GM12878 (cell line): ENCODE results near the gene KRTAP12-4.

Source experiments
- BRCA1 ChIP-seq: IDR thresholded peaks from 2 replicates; pipeline ENCODE4 v1.6.1; 2011; ENCODE audit warnings: low read depth, low read length, improper control_type of control experiment
- CREM ChIP-seq: IDR thresholded peaks from 2 replicates; pipeline ENCODE4 v1.6.1; 2014; ENCODE audit warnings: antibody characterized with exemption, low read depth
- CTCF ChIP-seq, 3 experiments: IDR thresholded peaks in 2 of 3; conservative IDR thresholded peaks in 1 of 3; 2 replicates each; pipeline ENCODE4 v1.5.1; 2011; ENCODE audit warnings: low read depth in 3 of 3, low read length in 3 of 3, mild to moderate bottlenecking in 3 of 3, control low read depth in 2 of 3, moderate library complexity in 2 of 3, inconsistent platforms in 1 of 3, mixed read lengths in 1 of 3; ENCODE audit not compliant: control insufficient read depth in 2 of 3, insufficient read depth in 1 of 3; ENCODE audit errors: extremely low read depth in 1 of 3
- GABPA ChIP-seq: IDR thresholded peaks from 2 replicates; pipeline ENCODE4 v1.6.1; 2014; ENCODE audit warnings: antibody characterized with exemption, low read depth, mild to moderate bottlenecking, inconsistent platforms
- PBX3 ChIP-seq: IDR thresholded peaks from 2 replicates; pipeline ENCODE4 v1.6.1; 2011; ENCODE audit warnings: mild to moderate bottlenecking, low read depth, low read length, moderate library complexity; ENCODE audit not compliant: insufficient replicate concordance

- no peak for TF ChIP-seq BRCA1
- no peak for TF ChIP-seq CTCF (IDR thresholded peaks at IDR 0.05 in 2 of 3, conservative IDR thresholded peaks at IDR 0.05 in 1 of 3; ENCODE audit: control insufficient read depth in 2 of 3, extremely low read depth in 1 of 3, insufficient read depth in 1 of 3, low read depth in 3 of 3, low read length in 3 of 3)
- no peak for TF ChIP-seq GABPA
- no peak for TF ChIP-seq PBX3
- no peak for TF ChIP-seq CREM
Observed at GRCh38 chr21:44657635-44658540, 3.4 kb upstream of the KRTAP12-4 start, which contains the start of gene KRTAP12-3.
